HK-2 (cell line): ENCODE measurements around the gene MAPRE2.

Experiments used
- DNase-seq: peaks from one replicate; pipeline ENCODE4 v3.0.0-alpha.2; 2018; ENCODE audit not compliant: unreplicated experiment

MAPRE2 gene

GRCh38 chr18:35038029-35038428 lies 3.2 kb upstream of the MAPRE2 start:
- no peak for DNase-seq

- DNase-seq = no peak
Observed at GRCh38 chr18:35038881-35039491, 2.2 kb upstream of the MAPRE2 start.

- no peak for DNase-seq
Observed at GRCh38 chr18:35040638-35040987, 600 bp upstream of the MAPRE2 start.

- no peak for DNase-seq
Observed at GRCh38 chr18:35041815-35042387, 688 bp downstream of the MAPRE2 start.

GRCh38 chr18:35042389-35043071 lies 1.3 kb downstream of the MAPRE2 start:
- DNase-seq = no peak

- DNase-seq = no peak
Observed at GRCh38 chr18:35043207-35043606, 2.0 kb downstream of the MAPRE2 start.

GRCh38 chr18:35045121-35045520 lies 3.9 kb downstream of the MAPRE2 start:
- DNase-seq = no peak

- DNase-seq = no peak
Observed at GRCh38 chr18:35045806-35046205, 4.6 kb downstream of the MAPRE2 start.

GRCh38 chr18:35047697-35048292 lies 6.6 kb downstream of the MAPRE2 start:
- no peak for DNase-seq

GRCh38 chr18:35049111-35050027 lies 8.2 kb downstream of the MAPRE2 start:
- no peak for DNase-seq

- DNase-seq = no peak
Observed at GRCh38 chr18:35050028-35050546, 8.9 kb downstream of the MAPRE2 start.

- no peak for DNase-seq
Observed at GRCh38 chr18:35050705-35051195, 9.5 kb downstream of the MAPRE2 start.

- no peak for DNase-seq
Observed at GRCh38 chr18:35051641-35052377, 10.6 kb downstream of the MAPRE2 start.

GRCh38 chr18:35054401-35054800 lies 13.2 kb downstream of the MAPRE2 start:
- DNase-seq = no peak

GRCh38 chr18:35055105-35055504 lies 13.9 kb downstream of the MAPRE2 start:
- no peak for DNase-seq

- no peak for DNase-seq
Observed at GRCh38 chr18:35055726-35056125, 14.5 kb downstream of the MAPRE2 start.

GRCh38 chr18:35059280-35059927 lies 18.2 kb downstream of the MAPRE2 start:
- DNase-seq = no peak

GRCh38 chr18:35060122-35060815 lies 19.1 kb downstream of the MAPRE2 start:
- no peak for DNase-seq

- DNase-seq = no peak
Observed at GRCh38 chr18:35061336-35061735, 20.1 kb downstream of the MAPRE2 start.

GRCh38 chr18:35061804-35062203 lies 20.6 kb downstream of the MAPRE2 start:
- no peak for DNase-seq
